Panc1 (cell line): ENCODE measurements around the gene NR1H3.

Experiments
- POLR2AphosphoS5 ChIP-seq: IDR thresholded peaks from 2 replicates; pipeline ENCODE4 v1.6.1; 2012; ENCODE audit warnings: mild to moderate bottlenecking, low read depth, low read length, moderate library complexity
- SIN3A ChIP-seq: IDR thresholded peaks from 2 replicates; pipeline ENCODE4 v1.6.1; 2012; ENCODE audit warnings: low read depth, mild to moderate bottlenecking, low read length, moderate library complexity, borderline replicate concordance; ENCODE audit not compliant: insufficient read depth
- TF ChIP-seq, protein P1 (sequence below): fragments of 450-650 bp; IDR thresholded peaks from 2 replicates; pipeline ENCODE4 v1.5.1; 2017; ENCODE audit warnings: mild to moderate bottlenecking
- TF ChIP-seq, protein P2 (sequence below), 2 experiments: IDR thresholded peaks; 2 replicates each; pipeline ENCODE4 v1.6.1; 2011 to 2012; ENCODE audit warnings: low read depth in 2 of 2, control low read depth in 1 of 2, low read length in 1 of 2, mild to moderate bottlenecking in 1 of 2, moderate library complexity in 1 of 2; ENCODE audit not compliant: insufficient read depth in 1 of 2

GRCh38 chr11:47306484-47306844 is 48.7 kb downstream of the NR1H3 start:
- TF ChIP-seq, protein P1, sequence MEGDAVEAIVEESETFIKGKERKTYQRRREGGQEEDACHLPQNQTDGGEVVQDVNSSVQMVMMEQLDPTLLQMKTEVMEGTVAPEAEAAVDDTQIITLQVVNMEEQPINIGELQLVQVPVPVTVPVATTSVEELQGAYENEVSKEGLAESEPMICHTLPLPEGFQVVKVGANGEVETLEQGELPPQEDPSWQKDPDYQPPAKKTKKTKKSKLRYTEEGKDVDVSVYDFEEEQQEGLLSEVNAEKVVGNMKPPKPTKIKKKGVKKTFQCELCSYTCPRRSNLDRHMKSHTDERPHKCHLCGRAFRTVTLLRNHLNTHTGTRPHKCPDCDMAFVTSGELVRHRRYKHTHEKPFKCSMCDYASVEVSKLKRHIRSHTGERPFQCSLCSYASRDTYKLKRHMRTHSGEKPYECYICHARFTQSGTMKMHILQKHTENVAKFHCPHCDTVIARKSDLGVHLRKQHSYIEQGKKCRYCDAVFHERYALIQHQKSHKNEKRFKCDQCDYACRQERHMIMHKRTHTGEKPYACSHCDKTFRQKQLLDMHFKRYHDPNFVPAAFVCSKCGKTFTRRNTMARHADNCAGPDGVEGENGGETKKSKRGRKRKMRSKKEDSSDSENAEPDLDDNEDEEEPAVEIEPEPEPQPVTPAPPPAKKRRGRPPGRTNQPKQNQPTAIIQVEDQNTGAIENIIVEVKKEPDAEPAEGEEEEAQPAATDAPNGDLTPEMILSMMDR = no peak
- TF ChIP-seq, protein P2, sequence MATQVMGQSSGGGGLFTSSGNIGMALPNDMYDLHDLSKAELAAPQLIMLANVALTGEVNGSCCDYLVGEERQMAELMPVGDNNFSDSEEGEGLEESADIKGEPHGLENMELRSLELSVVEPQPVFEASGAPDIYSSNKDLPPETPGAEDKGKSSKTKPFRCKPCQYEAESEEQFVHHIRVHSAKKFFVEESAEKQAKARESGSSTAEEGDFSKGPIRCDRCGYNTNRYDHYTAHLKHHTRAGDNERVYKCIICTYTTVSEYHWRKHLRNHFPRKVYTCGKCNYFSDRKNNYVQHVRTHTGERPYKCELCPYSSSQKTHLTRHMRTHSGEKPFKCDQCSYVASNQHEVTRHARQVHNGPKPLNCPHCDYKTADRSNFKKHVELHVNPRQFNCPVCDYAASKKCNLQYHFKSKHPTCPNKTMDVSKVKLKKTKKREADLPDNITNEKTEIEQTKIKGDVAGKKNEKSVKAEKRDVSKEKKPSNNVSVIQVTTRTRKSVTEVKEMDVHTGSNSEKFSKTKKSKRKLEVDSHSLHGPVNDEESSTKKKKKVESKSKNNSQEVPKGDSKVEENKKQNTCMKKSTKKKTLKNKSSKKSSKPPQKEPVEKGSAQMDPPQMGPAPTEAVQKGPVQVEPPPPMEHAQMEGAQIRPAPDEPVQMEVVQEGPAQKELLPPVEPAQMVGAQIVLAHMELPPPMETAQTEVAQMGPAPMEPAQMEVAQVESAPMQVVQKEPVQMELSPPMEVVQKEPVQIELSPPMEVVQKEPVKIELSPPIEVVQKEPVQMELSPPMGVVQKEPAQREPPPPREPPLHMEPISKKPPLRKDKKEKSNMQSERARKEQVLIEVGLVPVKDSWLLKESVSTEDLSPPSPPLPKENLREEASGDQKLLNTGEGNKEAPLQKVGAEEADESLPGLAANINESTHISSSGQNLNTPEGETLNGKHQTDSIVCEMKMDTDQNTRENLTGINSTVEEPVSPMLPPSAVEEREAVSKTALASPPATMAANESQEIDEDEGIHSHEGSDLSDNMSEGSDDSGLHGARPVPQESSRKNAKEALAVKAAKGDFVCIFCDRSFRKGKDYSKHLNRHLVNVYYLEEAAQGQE (IDR thresholded peaks at IDR 0.05; ENCODE audit: insufficient read depth in 1 of 2, low read depth in 2 of 2, low read length in 1 of 2) = no peak
- TF ChIP-seq POLR2AphosphoS5 = no peak
- TF ChIP-seq SIN3A = no peak
